ENCODE results near the gene PPP2R2D.
"Not testable (repeated sequence)": the region's sequence is repeated elsewhere in the genome, so short reads cannot be mapped to it uniquely, and the experiment has no call there.

PPP2R2D gene

GRCh38 chr10:131977323-131978096 lies 76.7 kb downstream of the PPP2R2D start:
- DNase-seq (ENCODE audit: low spot score) = no peak

GRCh38 chr10:131978366-131978765 lies 77.6 kb downstream of the PPP2R2D start:
- DNase-seq (ENCODE audit: low spot score) = no peak

DNA sequence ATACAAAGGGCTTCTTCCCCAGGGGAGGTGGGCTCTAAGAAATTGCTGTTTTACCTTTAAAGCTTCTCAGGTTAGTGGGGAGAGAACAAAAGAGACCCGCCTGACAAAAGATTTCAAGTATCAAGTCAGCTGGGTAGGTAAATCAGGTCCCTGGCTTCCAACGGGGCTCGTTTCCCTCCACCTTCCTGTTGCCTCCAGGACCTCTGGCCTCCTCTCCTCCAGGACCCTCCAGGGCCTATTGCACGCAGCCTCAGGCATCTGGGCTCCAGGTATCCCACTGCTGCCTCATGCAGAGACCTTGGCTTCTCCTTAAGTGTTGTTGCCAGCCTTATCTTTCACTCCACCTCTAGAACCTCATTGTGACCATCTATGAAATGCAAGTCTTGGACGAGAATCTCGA lies 78.0 kb downstream of the PPP2R2D start:
- no peak for DNase-seq (ENCODE audit: low spot score)

DNA sequence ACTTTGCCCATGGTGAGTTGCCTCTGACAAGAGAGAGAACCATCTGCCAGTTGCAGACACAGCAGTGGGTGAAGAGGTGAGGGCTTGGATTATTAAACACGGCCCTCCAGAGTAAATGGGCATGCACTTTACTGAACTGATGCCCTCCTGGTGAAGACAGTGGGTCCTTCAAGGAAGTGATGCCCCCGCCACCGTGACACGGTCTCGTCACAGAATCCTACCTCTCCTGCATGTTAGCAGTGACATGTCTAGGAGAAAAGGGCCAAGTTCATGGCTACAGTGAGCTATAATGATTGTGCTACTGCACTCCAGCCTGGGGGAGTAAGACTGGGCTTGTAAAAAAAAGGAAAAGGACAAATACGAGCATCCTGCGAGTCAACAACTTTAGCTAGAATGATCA lies 78.5 kb downstream of the PPP2R2D start:
- no peak for DNase-seq (ENCODE audit: low spot score)

DNA sequence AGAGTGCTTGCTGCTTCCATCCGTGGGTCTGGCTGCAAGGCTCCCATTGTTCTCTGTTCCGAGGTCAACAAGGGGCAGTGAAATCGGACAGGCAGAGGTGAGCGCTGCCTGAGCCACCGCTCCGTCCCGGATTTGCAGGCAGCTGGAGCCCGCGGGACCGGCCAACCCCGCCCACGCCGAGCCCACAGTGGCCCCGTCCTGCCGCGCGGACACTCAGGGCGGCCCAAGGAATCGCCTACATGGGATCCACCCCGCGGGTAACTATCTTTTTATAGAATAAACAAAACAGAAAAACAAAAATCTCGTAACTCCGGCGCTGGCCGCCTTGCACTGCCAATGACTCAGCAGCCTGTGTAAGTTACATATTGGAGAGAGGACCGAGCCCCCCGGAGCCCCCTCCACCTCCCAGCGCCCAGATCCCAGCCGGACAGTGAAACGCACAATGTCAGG lies 79.0 kb downstream of the PPP2R2D start:
- no peak for DNase-seq (ENCODE audit: low spot score)

GRCh38 chr10:131980321-131980720 lies 79.5 kb downstream of the PPP2R2D start:
- DNase-seq (ENCODE audit: low spot score) = no peak

- no peak for DNase-seq (ENCODE audit: low spot score)
These were observed 80.1 kb downstream of the PPP2R2D start for GRCh38 chr10:131980761-131981428.

DNA sequence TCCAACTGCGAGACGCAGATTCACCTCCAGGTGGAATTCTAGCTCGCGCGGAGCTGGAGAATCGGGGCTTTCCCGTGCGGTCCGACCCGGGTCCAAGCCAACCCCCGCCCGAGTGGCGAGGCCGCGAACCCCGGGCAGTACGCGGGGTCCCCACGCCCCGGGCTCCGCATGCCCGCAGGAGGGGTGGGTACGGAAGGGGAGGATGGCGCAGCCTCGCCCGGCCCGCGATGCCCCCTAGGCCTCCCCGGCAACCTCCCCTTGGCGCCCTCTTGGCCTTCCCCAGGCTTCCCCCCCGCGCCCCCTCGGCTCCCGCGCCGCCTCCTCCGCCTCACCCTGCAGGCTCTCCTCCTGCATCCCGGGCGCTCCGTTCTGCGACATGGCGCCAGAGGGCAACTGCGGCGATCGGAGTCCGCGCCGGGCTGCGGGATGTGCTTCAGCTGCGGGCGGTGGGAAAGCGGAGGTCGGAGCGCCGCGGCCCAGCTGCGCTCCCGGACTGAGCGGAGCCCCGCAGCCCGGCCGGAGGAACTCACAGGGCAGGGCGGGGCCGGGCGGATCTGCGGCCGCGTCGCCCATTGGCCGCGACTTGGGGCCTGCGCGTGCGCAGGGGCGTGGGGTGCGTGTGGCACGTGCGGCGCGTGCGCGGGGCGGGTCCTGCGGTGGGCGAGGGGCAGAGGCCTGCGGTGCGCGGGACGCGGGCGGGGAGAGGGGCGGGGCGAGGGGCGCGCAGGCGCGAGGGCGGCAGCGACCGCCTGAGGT lies 80.8 kb downstream of the PPP2R2D start, which contains the start of gene BNIP3:
BNIP3 (minus strand) TSS at position 495 of the 756 bp plus-strand sequence; CDS start at position 378, 117 bp downstream.
- DNase-seq (ENCODE audit: low spot score) = peak; percentile 96

DNA sequence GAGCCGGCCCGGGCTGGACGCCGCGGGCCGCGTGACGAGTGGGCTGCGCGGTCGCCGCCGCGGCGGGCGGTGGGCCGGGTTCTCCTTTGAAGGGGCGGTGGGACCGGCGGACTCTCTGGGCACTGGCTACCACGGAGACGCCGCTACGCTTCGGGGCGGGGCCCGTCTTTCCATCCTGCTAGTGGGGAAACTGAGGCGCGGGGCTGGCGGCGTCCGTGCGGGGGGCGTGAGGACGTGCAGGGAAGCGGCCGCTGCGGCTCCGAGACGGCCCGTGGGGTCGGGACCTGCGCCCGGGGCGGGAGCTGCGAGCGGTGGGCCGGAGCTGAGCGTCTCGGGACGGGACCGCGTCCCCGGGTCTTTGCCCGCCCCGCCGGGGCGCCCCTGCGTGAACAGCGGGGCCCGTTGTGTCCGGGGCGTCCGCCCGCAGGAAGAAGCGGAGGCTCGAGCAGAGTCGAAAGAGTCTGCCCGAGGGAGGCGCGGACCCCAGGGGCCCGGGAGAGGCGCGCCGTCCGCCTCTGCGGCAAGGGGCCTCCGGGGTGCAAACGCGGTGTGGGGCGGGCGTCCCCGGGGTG lies 81.5 kb downstream of the PPP2R2D start:
- DNase-seq (ENCODE audit: low spot score) = no peak

- no peak for DNase-seq (ENCODE audit: low spot score)
These were observed 82.0 kb downstream of the PPP2R2D start for GRCh38 chr10:131982796-131983195.

- DNase-seq (ENCODE audit: low spot score) = no peak
These were observed 83.0 kb downstream of the PPP2R2D start for GRCh38 chr10:131983780-131984179.

- DNase-seq (ENCODE audit: low spot score) = not testable (repeated sequence)
These were observed 86.0 kb downstream of the PPP2R2D start for GRCh38 chr10:131986851-131987250.

- DNase-seq (ENCODE audit: low spot score) = not testable (repeated sequence)
These were observed 86.5 kb downstream of the PPP2R2D start for GRCh38 chr10:131987301-131987700.

- DNase-seq (ENCODE audit: low spot score) = not testable (repeated sequence)
These were observed 87.0 kb downstream of the PPP2R2D start for GRCh38 chr10:131987786-131988185.

GRCh38 chr10:131991726-131992125 lies 90.9 kb downstream of the PPP2R2D start:
- no peak for DNase-seq (ENCODE audit: low spot score)

DNA sequence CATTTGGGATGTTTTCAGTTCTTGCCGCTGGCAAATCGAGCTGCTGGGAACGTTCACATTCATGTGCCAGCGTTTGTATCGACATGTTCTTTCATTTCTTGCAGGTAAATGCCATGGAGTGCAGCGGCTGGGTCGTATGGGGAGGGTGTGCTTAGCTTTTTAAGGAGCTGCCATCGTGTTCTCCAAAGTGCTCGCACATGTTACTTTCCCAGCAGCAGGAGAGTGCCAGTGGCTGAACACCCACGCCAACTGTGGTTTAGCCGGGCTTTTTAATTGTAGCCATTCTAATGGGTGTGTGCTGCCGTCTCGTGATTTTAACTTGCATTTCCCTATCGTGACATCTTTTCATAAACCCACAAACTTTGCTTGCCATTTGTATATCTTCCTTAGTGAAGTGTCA lies 92.5 kb downstream of the PPP2R2D start:
- DNase-seq (ENCODE audit: low spot score) = no peak

- DNase-seq (ENCODE audit: low spot score) = no peak
These were observed 93.6 kb downstream of the PPP2R2D start for GRCh38 chr10:131994435-131994834.

- no peak for DNase-seq (ENCODE audit: low spot score)
These were observed 95.9 kb downstream of the PPP2R2D start for GRCh38 chr10:131996466-131997365.

GRCh38 chr10:131997366-131998049 lies 96.7 kb downstream of the PPP2R2D start:
- no peak for DNase-seq (ENCODE audit: low spot score)

GRCh38 chr10:131998050-131998844 lies 97.4 kb downstream of the PPP2R2D start:
- no peak for DNase-seq (ENCODE audit: low spot score)

Measured in CD4-positive, alpha-beta T cell treated with Interleukin-6 at 100 ng/mL for 8 hours (primary cell).